ENCODE results near the gene IL2RA.
A peak's percentile ranks its signal among the peaks of the same experiment; 100 is the strongest.
"Not testable (repeated sequence)": the region's sequence is repeated elsewhere in the genome, so short reads cannot be mapped to it uniquely, and the experiment has no call there.

Gene IL2RA
- long read RNA-seq, donor 1 = 0 reads
- long read RNA-seq, donor 2 = 0 reads
- long read RNA-seq, donor 3 = 0 reads
- long read RNA-seq, donor 4 = 0 reads
- long read RNA-seq, donor 5 = 0 reads
- long read RNA-seq, donor 6 = 0 reads
- long read RNA-seq, donor 7 = 0 reads
- long read RNA-seq, donor 8 = 0 reads

DNA sequence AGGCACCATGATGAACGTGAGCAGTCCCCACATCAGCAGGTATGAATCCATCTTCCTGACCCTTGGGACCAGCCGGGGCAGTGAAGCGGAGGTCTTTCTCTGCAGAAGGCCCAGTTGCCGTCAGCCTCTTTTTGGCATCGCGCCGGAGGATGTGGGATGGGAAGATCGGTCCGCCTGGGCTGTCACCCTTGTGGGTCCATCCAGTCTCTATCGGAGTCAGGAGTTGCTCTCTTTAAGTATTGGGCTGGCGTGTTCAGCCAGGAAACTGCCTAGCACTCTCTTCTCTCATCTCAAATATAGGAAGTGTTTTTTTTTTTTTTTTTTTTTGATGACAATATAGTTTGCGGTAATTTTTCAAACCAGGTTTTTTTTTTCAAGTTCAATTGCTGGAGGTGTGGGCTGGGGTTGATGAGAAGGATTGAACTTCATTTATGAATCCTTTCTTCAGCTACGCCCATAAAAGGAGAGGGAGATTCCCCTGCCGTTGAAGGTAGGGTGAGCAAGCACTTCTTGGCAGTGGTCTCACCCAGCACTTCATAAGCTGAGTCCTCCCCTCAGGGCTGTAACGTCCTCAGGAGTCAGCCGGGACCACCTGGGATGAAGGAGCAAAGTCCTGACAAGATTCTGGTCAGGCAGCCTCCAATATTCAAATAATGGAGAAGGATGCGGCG lies at the start of gene IL2RA:
Gene IL2RA, minus strand, starts transcription at position 267 of the 671 bp plus-strand sequence. Its CDS starts 216 bp downstream, at position 51.
- DNase-seq = no peak

DNA sequence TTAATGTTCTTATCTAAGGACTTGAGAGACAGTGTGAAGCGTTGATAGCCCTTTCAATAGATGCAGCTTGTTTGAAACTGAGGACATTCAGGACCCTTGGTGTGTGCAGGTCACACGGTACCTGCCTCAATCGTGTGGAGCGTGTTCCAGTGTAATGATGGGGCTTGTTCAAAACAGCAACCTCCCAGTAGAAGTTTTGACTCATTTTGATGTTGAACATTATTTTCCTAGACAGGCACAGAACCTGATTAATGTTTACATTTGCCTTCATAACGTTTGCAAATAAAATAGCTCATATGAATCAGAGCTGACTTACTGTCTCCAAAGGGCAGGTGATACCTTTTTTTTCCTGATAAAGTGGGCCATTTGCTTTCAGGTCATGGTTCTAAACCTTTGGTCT lies 48.0 kb upstream of the IL2RA start:
- DNase-seq = no peak

GRCh38 chr10:6109444-6109775 lies 47.2 kb upstream of the IL2RA start:
- DNase-seq = no peak

- no peak for DNase-seq
Observed at GRCh38 chr10:6108631-6109443, 46.7 kb upstream of the IL2RA start.

- DNase-seq = no peak
Observed at GRCh38 chr10:6108072-6108471, 45.9 kb upstream of the IL2RA start.

- DNase-seq = not testable (repeated sequence)
Observed at GRCh38 chr10:6107616-6108015, 45.4 kb upstream of the IL2RA start.

GRCh38 chr10:6103591-6103990 lies 41.4 kb upstream of the IL2RA start:
- DNase-seq = no peak

GRCh38 chr10:6102128-6102527 lies 40.0 kb upstream of the IL2RA start:
- no peak for DNase-seq

DNA sequence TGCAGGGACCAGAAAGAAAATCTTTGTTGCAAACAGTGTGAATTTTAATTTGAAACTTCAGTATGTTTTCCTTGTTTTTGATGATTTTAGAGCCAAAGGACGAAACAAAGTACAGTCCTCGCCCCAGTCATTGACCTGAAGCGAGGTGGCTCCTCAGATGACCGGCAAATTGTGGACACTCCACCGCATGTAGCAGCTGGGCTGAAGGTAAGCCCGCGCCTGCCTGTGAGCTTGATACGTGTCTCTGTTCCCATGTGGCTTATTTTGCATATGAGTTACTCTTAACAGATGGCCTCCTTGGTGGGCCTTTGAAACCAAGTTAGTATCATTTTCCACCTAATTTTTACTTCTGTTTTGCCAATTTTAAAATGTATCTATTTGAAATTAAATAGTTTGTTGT lies 39.0 kb upstream of the IL2RA start:
- DNase-seq = no peak

DNA sequence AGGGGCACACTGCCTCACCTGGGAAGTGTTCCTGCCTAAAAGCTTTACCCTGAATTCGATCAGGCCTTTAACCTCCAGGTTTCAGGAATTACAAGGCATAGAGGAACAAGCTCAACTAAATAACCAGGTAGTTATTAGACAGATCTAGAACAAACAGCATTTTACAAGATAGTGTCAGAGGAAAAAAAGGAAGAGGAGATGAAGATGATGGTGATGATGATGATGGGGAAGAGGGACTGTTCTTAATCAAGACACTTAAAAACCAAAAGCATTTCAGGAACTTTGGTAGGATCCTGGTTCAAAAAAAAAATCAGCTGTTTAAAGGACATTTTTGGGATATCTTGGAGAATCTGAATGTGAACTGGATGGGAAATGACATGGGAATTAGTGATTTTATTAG lies 38.2 kb upstream of the IL2RA start:
- no peak for DNase-seq

- no peak for DNase-seq
Observed at GRCh38 chr10:6098156-6098555, 36.0 kb upstream of the IL2RA start.

GRCh38 chr10:6097063-6097462 lies 34.9 kb upstream of the IL2RA start:
- no peak for DNase-seq

DNA sequence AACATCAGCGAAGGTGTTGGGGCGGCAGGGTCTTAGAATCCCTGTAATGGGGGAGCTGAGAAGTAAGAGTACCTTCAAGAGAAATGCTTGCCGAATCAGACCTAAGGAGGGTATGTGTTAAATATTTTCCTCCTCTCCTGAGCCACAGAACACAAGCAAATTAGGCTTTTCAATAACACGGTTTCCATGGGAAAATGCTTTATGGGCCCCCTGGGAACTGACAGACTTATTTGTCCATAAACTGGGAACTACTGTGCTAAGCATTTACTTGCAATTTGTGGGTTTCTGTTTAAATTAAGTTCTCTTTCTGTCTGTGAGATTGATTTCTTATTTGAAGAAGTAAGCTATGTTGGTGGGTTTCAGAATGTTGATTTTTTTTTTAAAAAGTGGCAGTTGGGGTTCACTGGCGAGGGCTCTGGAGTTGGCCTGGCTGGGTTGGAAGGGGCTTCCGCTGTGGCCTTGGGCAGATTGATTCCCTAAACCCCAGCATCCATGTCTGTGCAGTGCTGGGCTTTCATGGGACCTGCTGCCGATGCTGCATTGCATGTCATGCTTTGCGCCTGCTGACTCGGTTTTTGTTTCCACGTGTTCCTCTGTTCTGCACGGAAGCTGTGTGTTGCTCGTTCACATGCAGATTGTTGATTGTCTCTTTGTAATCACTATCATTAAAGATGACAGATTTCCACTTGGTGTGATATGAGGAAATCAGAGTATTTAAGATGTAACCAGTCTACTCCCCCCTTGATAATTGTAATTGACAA lies 33.8 kb upstream of the IL2RA start:
- DNase-seq = no peak

GRCh38 chr10:6092731-6093130 lies 30.6 kb upstream of the IL2RA start:
- no peak for DNase-seq

DNA sequence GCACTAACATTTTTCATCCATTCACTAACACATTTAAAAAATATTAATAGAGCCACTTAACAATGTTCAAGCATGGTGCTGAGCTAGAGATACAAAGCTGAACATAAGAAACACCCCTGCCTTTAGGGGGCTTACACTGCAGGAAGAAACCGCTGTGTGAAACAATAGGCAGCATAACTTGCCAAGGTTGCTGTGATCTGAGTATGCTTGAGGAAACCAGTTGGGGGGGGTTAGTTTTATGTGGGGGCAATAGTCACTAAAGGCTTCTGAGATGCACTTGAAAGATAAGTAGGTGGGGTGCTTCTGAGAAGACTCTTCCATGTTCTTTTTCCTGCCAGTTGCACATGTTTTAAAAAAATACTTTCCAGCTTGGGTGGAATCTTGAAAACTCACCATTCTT lies 29.5 kb upstream of the IL2RA start:
- no peak for DNase-seq

DNA sequence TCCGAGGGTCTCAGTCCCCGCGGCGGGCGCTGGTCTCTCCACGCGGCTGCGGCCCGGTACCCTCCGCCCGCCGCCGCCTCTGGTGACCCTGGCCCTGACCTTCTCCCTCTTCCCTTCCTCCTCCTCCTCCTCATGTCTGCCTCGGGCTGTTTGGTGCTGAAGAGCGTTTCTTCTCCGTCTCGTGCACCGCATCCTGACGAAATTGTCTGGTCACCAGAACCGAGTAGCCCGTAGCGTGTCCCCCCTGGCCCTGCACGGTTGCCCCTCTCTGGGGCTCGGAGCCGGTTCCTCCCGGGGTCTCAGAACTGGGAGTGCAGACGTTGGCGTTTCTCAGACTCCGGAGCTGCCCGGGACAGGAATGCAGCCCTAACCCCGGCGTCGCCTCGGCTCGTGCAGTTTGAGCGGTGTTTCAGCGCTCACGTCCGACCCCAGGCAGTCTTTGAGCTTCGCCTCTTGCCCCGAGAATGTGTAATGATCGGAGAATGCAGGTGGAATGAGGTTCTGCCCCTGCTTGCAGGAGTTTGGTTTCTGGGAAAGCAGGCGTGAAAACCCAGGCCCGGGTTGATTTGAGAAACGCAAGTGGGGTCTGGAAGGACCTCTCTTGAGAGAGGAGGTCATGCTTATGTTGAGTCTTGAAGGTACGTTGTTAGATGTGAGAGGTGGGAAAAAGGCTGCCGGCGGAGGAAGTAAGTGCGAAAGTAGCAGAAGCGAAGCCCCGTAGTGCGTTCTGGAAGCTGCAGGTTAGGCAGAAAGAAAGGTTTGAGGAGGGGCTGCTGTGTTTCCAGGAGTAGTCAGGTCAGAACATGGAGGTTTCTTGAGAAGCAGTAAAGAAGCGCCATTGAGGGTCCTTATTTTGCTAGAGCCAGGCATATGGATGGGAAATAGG lies 27.4 kb upstream of the IL2RA start:
- peak; percentile 83 for DNase-seq

- DNase-seq = peak; percentile 98
Observed at GRCh38 chr10:6088721-6089333, 26.7 kb upstream of the IL2RA start, which contains the start of gene RBM17. TSS of gene RBM17 (plus strand) at chr10:6089034. CDS start at chr10:6097066, 8,032 bp downstream.

GRCh38 chr10:6086375-6087233 lies 24.4 kb upstream of the IL2RA start:
- DNase-seq = peak; percentile 65

- DNase-seq = no peak
Observed at GRCh38 chr10:6083523-6084475, 21.6 kb upstream of the IL2RA start.
